Erythroblast (primary cell): ENCODE results near the gene KCNMB2.

Source experiments
- GATA1 ChIP-seq: IDR thresholded peaks from 2 replicates; pipeline ENCODE4 v1.6.1; 2011; ENCODE audit warnings: low read depth, mild to moderate bottlenecking, control low read depth, low read length, moderate library complexity
- POLR2A ChIP-seq: IDR thresholded peaks from 2 replicates; pipeline ENCODE4 v1.6.1; 2011; ENCODE audit warnings: mild to moderate bottlenecking, low read length

DNA sequence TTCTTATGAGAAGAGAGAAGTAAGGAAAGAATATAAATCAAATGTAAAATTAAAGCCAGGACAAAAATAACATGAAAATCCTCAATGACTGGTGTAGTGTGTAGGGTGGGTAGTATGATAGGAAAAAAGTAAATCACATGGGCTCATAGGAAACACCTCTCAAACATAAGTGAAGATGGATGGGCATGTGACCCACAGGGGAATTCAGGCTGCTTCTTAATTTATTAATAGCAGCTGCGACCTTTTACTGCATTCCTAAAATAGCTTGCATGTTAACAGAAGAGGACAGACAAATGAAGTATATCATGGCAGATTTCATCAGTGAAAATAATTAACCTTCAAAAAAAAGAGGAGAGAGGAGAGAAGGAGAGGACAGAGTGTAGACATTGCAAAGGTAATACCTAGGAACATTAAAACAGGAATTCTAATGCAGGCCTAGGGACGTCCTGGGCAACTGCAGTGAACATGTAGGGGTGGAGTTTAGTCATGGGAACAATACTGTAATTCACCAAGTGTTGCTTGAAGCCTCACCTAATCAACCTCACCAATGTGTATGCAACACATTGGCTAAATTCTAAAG is 132.9 kb downstream of the KCNMB2 start:
- TF ChIP-seq POLR2A, result no peak
- no peak for TF ChIP-seq GATA1
